H1 (cell line): ENCODE results near the gene ADGRB3.

Experiments
- NRF1 ChIP-seq: IDR thresholded peaks from 2 replicates; pipeline ENCODE4 v1.6.1; 2011; ENCODE audit warnings: mild to moderate bottlenecking, low read depth, low read length, improper control_type of control experiment
- POLR2AphosphoS5 ChIP-seq: IDR thresholded peaks from 2 replicates; pipeline ENCODE4 v1.6.1; 2011; ENCODE audit warnings: low read depth, low read length
- SRF ChIP-seq: IDR thresholded peaks from 2 replicates; pipeline ENCODE4 v1.6.1; 2011; ENCODE audit warnings: mild to moderate bottlenecking, low read depth, low read length, moderate library complexity
- TF ChIP-seq, protein P1 (sequence below): IDR thresholded peaks from 2 replicates; pipeline ENCODE4 v1.6.1; 2012; ENCODE audit warnings: inconsistent platforms
- TF ChIP-seq, protein P2 (sequence below), 3 experiments: IDR thresholded peaks; 1 replicate in 2 of 3; 2 replicates in 1 of 3; pipeline versions ENCODE4 v1.5.1 to v1.6.1; 2011; ENCODE audit warnings: low read length in 3 of 3, mild to moderate bottlenecking in 3 of 3, inconsistent platforms in 2 of 3, low read depth in 1 of 3, moderate library complexity in 1 of 3; ENCODE audit not compliant: insufficient read depth in 1 of 3; ENCODE audit errors: control extremely low read depth in 1 of 3

DNA sequence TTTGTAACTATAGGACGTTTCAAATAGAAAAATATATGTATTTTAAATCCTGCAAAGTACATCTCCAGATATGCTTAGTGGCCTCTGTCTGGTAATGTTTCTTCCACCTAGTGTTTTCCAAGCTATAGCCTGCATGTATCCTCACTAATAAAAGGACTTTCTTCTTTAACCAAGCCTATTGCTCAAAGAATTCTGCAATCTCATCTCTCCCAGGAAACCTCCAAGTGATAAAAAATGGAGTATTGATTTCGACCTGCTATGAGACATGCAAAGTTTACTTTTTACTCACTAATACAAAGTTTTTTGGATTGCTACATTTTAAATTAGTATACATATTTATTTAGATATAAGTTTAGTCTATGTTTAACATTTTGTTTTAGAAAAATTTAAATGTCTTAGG is 23.3 kb downstream of the ADGRB3 start:
- TF ChIP-seq, protein P1, sequence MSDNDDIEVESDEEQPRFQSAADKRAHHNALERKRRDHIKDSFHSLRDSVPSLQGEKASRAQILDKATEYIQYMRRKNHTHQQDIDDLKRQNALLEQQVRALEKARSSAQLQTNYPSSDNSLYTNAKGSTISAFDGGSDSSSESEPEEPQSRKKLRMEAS, result no peak
- TF ChIP-seq, protein P2, sequence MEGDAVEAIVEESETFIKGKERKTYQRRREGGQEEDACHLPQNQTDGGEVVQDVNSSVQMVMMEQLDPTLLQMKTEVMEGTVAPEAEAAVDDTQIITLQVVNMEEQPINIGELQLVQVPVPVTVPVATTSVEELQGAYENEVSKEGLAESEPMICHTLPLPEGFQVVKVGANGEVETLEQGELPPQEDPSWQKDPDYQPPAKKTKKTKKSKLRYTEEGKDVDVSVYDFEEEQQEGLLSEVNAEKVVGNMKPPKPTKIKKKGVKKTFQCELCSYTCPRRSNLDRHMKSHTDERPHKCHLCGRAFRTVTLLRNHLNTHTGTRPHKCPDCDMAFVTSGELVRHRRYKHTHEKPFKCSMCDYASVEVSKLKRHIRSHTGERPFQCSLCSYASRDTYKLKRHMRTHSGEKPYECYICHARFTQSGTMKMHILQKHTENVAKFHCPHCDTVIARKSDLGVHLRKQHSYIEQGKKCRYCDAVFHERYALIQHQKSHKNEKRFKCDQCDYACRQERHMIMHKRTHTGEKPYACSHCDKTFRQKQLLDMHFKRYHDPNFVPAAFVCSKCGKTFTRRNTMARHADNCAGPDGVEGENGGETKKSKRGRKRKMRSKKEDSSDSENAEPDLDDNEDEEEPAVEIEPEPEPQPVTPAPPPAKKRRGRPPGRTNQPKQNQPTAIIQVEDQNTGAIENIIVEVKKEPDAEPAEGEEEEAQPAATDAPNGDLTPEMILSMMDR (IDR thresholded peaks at IDR 0.05; ENCODE audit: control extremely low read depth in 1 of 3, insufficient read depth in 1 of 3, low read depth in 1 of 3, low read length in 3 of 3), result no peak
- TF ChIP-seq NRF1, result no peak
- TF ChIP-seq POLR2AphosphoS5, result no peak
- TF ChIP-seq SRF, result no peak
